ENCODE results near the gene TCHP.

The TCHP gene

DNA sequence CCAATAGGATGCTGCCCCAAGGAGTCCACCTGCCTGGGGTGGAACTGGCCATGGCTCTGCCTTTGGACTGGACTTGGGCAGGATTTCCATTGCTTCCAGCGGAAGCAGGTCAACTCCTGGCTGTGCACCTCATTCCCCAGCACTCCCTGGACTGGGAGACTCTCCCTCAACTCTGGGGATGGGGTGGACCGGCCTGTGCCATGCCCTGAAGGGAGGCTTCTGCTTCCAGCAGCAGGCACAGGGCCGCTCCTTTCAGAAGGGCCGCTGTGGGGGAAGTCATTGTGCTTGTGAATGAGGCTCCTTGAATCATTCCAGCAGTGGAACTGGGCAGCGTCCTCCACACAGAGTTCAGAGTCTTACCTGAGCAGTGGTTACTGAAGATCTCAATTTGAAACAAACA lies 23.0 kb downstream of the TCHP start:
- TF ChIP-seq, protein P1, sequence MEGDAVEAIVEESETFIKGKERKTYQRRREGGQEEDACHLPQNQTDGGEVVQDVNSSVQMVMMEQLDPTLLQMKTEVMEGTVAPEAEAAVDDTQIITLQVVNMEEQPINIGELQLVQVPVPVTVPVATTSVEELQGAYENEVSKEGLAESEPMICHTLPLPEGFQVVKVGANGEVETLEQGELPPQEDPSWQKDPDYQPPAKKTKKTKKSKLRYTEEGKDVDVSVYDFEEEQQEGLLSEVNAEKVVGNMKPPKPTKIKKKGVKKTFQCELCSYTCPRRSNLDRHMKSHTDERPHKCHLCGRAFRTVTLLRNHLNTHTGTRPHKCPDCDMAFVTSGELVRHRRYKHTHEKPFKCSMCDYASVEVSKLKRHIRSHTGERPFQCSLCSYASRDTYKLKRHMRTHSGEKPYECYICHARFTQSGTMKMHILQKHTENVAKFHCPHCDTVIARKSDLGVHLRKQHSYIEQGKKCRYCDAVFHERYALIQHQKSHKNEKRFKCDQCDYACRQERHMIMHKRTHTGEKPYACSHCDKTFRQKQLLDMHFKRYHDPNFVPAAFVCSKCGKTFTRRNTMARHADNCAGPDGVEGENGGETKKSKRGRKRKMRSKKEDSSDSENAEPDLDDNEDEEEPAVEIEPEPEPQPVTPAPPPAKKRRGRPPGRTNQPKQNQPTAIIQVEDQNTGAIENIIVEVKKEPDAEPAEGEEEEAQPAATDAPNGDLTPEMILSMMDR (conservative IDR thresholded peaks at IDR 0.05; ENCODE audit: low read length): no peak
- DNase-seq (ENCODE audit: low read depth): no peak

DNA sequence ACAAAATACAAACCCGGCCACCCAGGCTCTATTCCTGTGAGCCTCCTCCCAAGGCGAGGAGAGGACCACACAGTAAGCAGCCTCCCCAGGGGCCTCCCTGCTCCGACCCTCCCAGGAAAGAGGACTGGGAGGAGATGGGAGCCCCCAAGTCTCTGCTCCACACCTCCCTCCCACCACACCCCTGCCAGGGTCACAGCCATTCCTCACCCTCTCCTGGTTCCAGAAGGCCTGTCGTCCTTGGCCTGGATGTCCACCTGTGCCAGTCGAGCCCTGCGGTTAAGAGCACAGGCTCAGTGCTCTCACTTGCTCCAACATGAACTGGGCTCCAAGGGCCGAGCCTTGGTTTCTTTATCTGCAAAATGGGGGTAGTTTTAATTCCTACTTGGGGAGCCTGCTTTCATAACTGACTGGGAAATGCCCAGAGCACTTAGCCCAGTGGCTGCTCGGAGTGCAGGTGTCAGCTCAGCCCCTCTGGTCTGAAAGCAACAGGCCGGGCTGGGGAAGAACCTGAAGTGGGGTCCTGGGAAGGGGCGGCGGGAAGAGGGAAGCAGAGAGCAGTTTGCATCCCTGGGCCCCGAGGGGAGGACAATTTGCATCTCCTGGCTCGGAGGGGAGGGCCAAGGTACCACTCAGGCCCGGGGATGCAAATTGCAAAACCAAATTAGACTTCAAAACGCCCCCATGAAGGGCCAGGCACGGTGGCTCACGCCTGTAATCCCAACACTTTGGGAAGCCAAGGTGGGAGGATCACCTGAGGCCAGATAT lies 23.6 kb downstream of the TCHP start:
- DNase-seq (ENCODE audit: low read depth): no peak
- no peak overlapping the region for H3K4me3 ChIP-seq (ENCODE audit: low read length)
- TF ChIP-seq, protein P1 (conservative IDR thresholded peaks at IDR 0.05; ENCODE audit: low read length): no peak

More for the DNA sequence above, 23.0 kb downstream of the TCHP start:
- H3K4me3 ChIP-seq (ENCODE audit: low read length): no peak overlapping the region

DNA sequence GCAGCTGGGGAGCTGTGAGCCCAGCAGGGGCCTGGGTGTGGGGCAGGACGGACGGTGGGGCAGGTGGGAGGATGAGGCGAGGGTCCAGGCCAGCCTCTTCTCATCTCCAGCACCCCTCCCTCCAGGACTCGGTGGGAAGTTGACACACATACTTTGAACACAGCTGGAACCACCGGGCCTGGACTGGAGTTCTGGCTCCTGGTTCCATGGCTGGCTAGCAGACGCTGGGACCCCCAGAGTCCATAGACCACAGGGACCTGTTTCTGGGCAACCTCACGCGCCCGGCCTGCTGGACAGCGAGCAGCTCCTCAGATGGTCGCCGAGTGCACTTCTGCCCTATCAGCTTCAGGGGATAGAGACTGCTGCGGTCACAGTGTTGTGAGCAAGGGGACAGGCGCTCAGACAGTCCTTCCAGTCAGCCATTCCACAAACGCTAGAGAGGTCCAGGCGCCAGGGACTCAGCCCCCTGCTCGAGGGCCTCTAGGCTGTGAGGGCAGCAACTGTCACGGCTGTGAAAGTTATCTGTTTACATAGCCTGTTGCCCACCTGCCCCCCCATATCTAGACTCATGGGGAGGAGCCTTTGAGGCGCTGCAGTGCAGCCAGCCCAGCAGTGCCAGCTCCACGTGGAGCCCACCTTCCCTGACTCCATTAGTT lies 25.2 kb downstream of the TCHP start:
- DNase-seq (ENCODE audit: low read depth): no peak
- H3K4me3 ChIP-seq (ENCODE audit: low read length): no peak overlapping the region
- TF ChIP-seq, protein P1 (conservative IDR thresholded peaks at IDR 0.05; ENCODE audit: low read length): no peak

DNA sequence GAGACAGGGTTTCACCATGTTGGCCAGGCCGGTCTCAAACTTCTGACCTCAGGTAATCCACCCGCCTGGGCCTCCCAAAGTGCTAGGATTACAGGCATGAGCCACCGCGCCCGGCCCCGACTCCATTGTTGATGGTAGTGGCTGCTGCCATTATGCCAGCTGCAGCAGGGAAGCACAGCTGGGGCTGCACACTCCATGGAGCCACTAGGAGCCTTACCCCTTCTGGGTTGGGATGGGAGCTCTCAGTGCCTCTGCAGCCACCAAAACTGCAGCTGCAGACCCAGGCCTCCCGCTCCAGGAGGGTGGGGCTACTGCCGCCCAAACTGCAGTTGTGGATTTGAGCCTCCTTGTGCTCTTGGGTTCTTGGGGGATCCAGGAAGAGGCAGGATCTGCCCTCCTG lies 25.9 kb downstream of the TCHP start:
- no peak for DNase-seq (ENCODE audit: low read depth)
- no peak overlapping the region for H3K4me3 ChIP-seq (ENCODE audit: low read length)
- TF ChIP-seq, protein P1 (conservative IDR thresholded peaks at IDR 0.05; ENCODE audit: low read length): no peak

DNA sequence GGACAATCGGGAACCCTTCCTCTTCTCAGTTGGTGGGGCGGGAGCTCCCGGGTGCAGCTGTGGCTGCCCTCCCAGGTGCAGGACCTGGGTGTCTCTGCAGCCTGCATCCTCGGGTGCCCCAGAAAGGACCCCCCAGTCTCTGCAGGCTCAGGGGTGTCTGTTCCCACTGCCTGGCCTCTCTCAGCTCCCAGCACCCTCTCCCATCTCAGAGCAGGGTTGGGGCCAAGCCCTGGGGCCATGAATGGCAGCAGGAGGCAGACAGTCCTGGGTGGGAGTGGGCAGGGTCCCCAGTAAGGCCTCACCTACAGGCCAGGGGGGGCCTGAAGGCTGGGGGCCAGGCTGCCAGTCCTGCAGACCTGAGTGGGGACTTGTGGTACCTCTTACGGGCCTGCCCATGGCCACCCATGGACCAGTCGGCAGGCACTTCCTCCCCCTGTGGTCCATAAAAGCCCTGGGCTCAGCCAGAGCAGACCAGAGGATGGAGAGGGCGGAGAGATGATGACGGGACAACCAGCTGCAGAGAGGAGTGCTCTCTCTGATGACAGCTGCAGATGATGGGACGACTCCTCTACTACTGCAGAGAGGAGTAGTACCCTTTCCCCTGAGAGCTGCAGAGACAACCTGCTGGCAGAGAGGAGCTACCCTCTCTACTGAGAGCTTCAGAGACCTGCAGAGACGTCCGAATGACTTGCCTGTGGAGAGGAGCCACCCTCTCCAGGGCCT lies 26.6 kb downstream of the TCHP start:
- DNase-seq (ENCODE audit: low read depth): no peak
- TF ChIP-seq, protein P1 (conservative IDR thresholded peaks at IDR 0.05; ENCODE audit: low read length): no peak
- no peak overlapping the region for H3K4me3 ChIP-seq (ENCODE audit: low read length)

DNA sequence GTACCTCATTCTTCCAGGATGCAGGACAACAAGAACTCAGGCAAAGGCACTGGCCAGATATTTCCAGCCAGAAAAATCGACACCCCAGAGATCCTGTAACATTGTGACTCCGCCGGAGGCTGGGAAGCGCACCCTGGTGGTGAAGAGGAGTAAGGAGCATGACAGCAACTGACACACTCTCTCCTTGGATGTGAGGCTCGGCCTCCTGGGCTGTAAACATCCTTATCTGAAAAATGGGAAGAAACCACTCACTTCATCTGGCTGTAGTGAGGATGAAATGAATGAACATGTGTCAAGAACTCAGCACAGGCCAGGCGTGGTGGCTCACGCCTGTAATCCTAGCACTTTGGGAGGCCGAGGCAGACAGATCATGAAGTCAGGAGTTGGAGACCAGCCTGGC lies 27.5 kb downstream of the TCHP start:
- TF ChIP-seq, protein P1 (conservative IDR thresholded peaks at IDR 0.05; ENCODE audit: low read length): peak; percentile 89
- DNase-seq (ENCODE audit: low read depth): peak; percentile 50
- no peak overlapping the region for H3K4me3 ChIP-seq (ENCODE audit: low read length)
